CD4-positive, alpha-beta T cell treated with Interleukin-1 beta for 1 hour (primary cell): Measurements from ENCODE around the gene BMP7.

Source experiments
- DNase-seq, 2 donors: peaks; one replicate each; pipeline ENCODE4 v3.0.0-alpha.2; 2020 to 2022

The BMP7 gene

GRCh38 chr20:57141492-57141891 lies 124.9 kb downstream of the BMP7 start:
- no peak for DNase-seq

- DNase-seq = no peak
Observed at GRCh38 chr20:57140416-57140965, 126.0 kb downstream of the BMP7 start.

- no peak for DNase-seq
Observed at GRCh38 chr20:57139342-57140093, 126.9 kb downstream of the BMP7 start.

- no peak for DNase-seq
Observed at GRCh38 chr20:57138198-57138995, 128.0 kb downstream of the BMP7 start.

GRCh38 chr20:57137676-57138075 lies 128.8 kb downstream of the BMP7 start:
- DNase-seq = no peak

GRCh38 chr20:57136734-57137133 lies 129.7 kb downstream of the BMP7 start:
- DNase-seq = no peak

- DNase-seq = no peak
Observed at GRCh38 chr20:57135875-57136274, 130.6 kb downstream of the BMP7 start.

- no peak for DNase-seq
Observed at GRCh38 chr20:57134804-57135203, 131.6 kb downstream of the BMP7 start.

GRCh38 chr20:57133926-57134650 lies 132.4 kb downstream of the BMP7 start:
- no peak for DNase-seq

GRCh38 chr20:57131601-57132391 lies 134.6 kb downstream of the BMP7 start:
- DNase-seq = no peak

- DNase-seq = no peak
Observed at GRCh38 chr20:57131077-57131476, 135.4 kb downstream of the BMP7 start.

GRCh38 chr20:57130160-57130772 lies 136.2 kb downstream of the BMP7 start:
- no peak for DNase-seq

GRCh38 chr20:57129303-57129702 lies 137.1 kb downstream of the BMP7 start:
- no peak for DNase-seq

- DNase-seq = no peak
Observed at GRCh38 chr20:57128044-57128757, 138.2 kb downstream of the BMP7 start.

- no peak for DNase-seq
Observed at GRCh38 chr20:57126481-57127092, 139.9 kb downstream of the BMP7 start.

- no peak for DNase-seq
Observed at GRCh38 chr20:57124800-57125517, 141.5 kb downstream of the BMP7 start.

GRCh38 chr20:57124366-57124765 lies 142.1 kb downstream of the BMP7 start:
- no peak for DNase-seq

GRCh38 chr20:57123504-57123903 lies 142.9 kb downstream of the BMP7 start:
- DNase-seq = no peak

GRCh38 chr20:57122536-57123489 lies 143.6 kb downstream of the BMP7 start:
- no peak for DNase-seq
